ENCODE results near the gene TESK1.

Gene TESK1

GRCh38 chr9:35618325-35618727, 13.3 kb downstream of the TESK1 start, which contains the start of gene CD72:
Gene CD72, minus strand, starts transcription at chr9:35618413. Its CDS starts 110 bp downstream, at chr9:35618303.
- Histone ChIP-seq H3K4me2 (ENCODE audit: low read depth, low read length) (peak within 1 kb of the TSS; percentile 73), H3K4me3 (ENCODE audit: low read length) (peak within 1 kb of the TSS; percentile 48), H3K9me2 (replicated peaks; ENCODE audit: insufficient read depth, low read length) (no peaks in the 10 kb centered on the region), H3K9me3 (replicated peaks; ENCODE audit: insufficient read depth, low read length) (no peaks in the 10 kb centered on the region), H3K27me3 (replicated peaks; ENCODE audit: insufficient read depth, low read length) (0 out of 2 replicates have a peak, but pooled peaks cover 7% of the 10 kb centered on the region), H3K4me1 (ENCODE audit: low read length) (no peaks in the 10 kb centered on the region), H3K36me3 (replicated peaks; ENCODE audit: insufficient read depth, low read length) (no peaks in the 10 kb centered on the region), H2AFZ (ENCODE audit: low read length) (peak within 1 kb of the TSS; percentile 74), H3K9ac (ENCODE audit: low read length) (peak within 1 kb of the TSS; percentile 31; the same call in 1 of the 2 replicates), H3K79me2 (ENCODE audit: low read length) (no peaks in the 10 kb centered on the region), H3K27ac (ENCODE audit: low read length) (no peak within 1 kb of the TSS), H4K20me1 (ENCODE audit: insufficient read depth, low read length) (no peaks in the 10 kb centered on the region), H3F3A (ENCODE audit: insufficient read depth, low read length) (no peaks in the 10 kb centered on the region)
- no peak for DNase-seq
- TF ChIP-seq CTCF (IDR thresholded peaks at IDR 0.05; ENCODE audit: low read length) (no peak), EZH2 (optimal IDR thresholded peaks at IDR 0.05; ENCODE audit: low read depth, low read length) (no peak), EZH2phosphoT487 (IDR thresholded peaks at IDR 0.05; ENCODE audit: low read length) (no peak)

- H3K9ac ChIP-seq (ENCODE audit: low read length), result no peak overlapping the region
Measured at GRCh38 chr9:35618854-35619799, 14.1 kb downstream of the TESK1 start.

DNA sequence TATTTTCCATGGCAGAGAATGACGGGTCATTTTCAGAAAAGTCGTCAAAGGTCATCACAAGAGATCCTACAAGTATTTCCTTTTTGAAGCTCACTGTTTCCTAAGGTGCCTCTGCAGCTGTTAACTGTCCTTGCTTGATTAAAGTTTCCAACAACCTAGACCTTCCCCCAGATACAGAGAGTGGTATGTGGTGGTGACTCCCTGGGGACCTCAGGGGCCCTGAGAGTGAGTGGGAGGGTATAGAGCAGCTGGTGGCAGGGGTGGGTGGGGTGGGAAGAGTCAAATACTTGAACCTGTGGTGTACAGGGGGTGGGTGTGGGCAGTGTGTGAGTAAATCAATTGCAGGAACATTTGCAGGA, 14.7 kb downstream of the TESK1 start:
- no peak overlapping the region for H3K4me3 ChIP-seq (ENCODE audit: low read length)
- TF ChIP-seq EZH2phosphoT487 (IDR thresholded peaks at IDR 0.05; ENCODE audit: low read length), result no peak
- no peak for TF ChIP-seq EZH2 (optimal IDR thresholded peaks at IDR 0.05; ENCODE audit: low read depth, low read length)
- TF ChIP-seq CTCF (IDR thresholded peaks at IDR 0.05; ENCODE audit: low read length), result no peak
- no peaks in the 10 kb centered on the region for H3F3A ChIP-seq (ENCODE audit: insufficient read depth, low read length)
- no peak overlapping the region for H3K4me2 ChIP-seq (ENCODE audit: low read depth, low read length)
- no peaks in the 10 kb centered on the region for H4K20me1 ChIP-seq (ENCODE audit: insufficient read depth, low read length)
- H3K9me3 ChIP-seq (replicated peaks; ENCODE audit: insufficient read depth, low read length), result no peaks in the 10 kb centered on the region
- no peak overlapping the region for H2AFZ ChIP-seq (ENCODE audit: low read length)
- no peaks in the 10 kb centered on the region for H3K4me1 ChIP-seq (ENCODE audit: low read length)
- H3K27me3 ChIP-seq (replicated peaks; ENCODE audit: insufficient read depth, low read length), result 0 out of 2 replicates have a peak, but pooled peaks cover 7% of the 10 kb centered on the region
- no peak overlapping the region for H3K9ac ChIP-seq (ENCODE audit: low read length)
- no peaks in the 10 kb centered on the region for H3K9me2 ChIP-seq (replicated peaks; ENCODE audit: insufficient read depth, low read length)
- DNase-seq, result no peak
- H3K79me2 ChIP-seq (ENCODE audit: low read length), result no peaks in the 10 kb centered on the region
- H3K36me3 ChIP-seq (replicated peaks; ENCODE audit: insufficient read depth, low read length), result no peaks in the 10 kb centered on the region
- no peak overlapping the region for H3K27ac ChIP-seq (ENCODE audit: low read length)

More at GRCh38 chr9:35618854-35619799, 14.1 kb downstream of the TESK1 start:
- no peak overlapping the region for H2AFZ ChIP-seq (ENCODE audit: low read length)
- no peaks in the 10 kb centered on the region for H3K36me3 ChIP-seq (replicated peaks; ENCODE audit: insufficient read depth, low read length)
- H3K27ac ChIP-seq (ENCODE audit: low read length), result no peak overlapping the region
- no peaks in the 10 kb centered on the region for H3K9me2 ChIP-seq (replicated peaks; ENCODE audit: insufficient read depth, low read length)
- no peak for TF ChIP-seq EZH2phosphoT487 (IDR thresholded peaks at IDR 0.05; ENCODE audit: low read length)
- no peak for TF ChIP-seq CTCF (IDR thresholded peaks at IDR 0.05; ENCODE audit: low read length)
- TF ChIP-seq EZH2 (optimal IDR thresholded peaks at IDR 0.05; ENCODE audit: low read depth, low read length), result no peak
- H3K4me3 ChIP-seq (ENCODE audit: low read length), result no peak overlapping the region
- H3K4me1 ChIP-seq (ENCODE audit: low read length), result no peaks in the 10 kb centered on the region
- H3K9me3 ChIP-seq (replicated peaks; ENCODE audit: insufficient read depth, low read length), result no peaks in the 10 kb centered on the region
- 0 out of 2 replicates have a peak, but pooled peaks cover 7% of the 10 kb centered on the region for H3K27me3 ChIP-seq (replicated peaks; ENCODE audit: insufficient read depth, low read length)
- DNase-seq, result no peak
- H3F3A ChIP-seq (ENCODE audit: insufficient read depth, low read length), result no peaks in the 10 kb centered on the region
- H3K79me2 ChIP-seq (ENCODE audit: low read length), result no peaks in the 10 kb centered on the region
- H4K20me1 ChIP-seq (ENCODE audit: insufficient read depth, low read length), result no peaks in the 10 kb centered on the region
- no peak overlapping the region for H3K4me2 ChIP-seq (ENCODE audit: low read depth, low read length)

All from MM.1S (cell line).